Measurements from ENCODE around the gene PLXND1.

Gene PLXND1

DNA sequence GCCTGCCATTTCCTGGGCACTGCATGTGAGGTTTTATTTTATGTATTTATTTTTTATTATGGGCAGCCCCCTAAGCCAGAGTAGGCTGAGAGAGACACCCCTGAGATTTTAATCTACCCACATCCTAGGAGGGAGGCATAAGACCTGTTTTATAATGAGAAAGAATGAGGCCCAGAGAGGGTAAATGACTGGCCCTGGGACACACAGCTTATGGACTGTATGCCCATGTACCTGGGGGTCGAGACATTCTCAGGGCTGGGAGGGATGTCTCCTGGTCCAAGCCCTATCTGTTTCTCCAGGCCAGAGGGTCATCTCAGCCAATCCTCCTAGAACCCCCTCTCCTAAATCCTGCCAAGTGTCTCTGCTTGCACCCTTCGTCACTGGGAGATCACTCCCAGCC lies 6.1 kb downstream of the PLXND1 start:
- no peak for DNase-seq

DNA sequence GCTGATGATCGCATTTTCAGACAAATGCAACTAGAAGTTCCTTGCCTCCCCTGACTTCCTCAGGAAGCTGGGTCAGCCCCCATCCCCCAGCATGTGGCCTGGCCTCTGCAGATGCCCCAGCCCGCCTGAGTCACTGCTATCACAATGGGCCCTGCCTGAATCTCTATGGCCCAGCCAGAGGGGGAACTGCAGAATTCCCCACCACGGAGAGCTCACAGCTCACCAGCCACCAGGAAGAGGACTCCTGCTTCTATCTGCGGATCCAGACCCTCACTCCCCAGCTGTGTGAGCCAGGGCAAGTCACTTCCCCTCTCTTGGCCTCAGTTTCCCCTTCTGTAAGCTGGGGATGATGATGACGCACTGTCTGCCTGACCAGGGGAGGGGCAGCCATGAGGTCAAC lies 6.9 kb downstream of the PLXND1 start:
- DNase-seq: no peak

DNA sequence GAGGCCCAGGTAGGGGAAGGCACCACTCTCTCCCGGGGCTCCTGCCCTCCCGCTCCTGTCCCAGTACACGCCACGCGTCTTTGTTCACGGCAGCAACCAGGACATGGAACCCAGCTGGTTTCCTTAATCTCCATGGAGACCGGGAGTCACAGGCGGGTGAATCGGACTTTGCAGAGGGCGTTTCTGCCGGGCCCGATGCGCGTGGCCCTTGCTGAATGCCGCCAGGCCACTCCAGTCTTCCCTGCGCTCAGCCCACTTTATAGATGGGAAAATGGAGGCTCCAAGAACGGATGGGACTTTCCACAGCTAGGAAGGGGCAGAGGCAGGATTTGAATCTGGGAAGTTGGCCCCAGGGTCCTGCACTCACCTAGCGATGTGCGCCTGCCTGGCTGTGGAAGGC lies 7.4 kb downstream of the PLXND1 start:
- DNase-seq: no peak

DNA sequence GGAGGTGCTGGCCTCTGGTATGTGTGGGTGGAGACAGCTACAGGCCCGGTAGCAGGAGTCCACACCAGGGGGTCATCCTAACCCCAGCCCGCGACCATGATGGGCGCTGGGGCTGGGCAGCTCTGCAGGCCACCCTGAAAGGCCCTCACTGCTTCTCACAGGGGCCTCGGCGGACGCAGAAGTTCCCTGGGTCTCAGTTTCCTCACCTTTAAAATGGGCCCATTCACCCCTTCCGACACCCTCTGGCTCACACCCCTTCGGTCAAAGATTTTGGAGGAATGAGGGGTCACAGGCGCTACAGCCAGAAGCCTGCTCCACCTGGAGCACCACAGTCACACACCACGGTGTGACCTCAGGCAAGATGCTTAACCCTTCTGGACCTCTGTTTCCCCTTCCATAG lies 8.0 kb downstream of the PLXND1 start:
- no peak for DNase-seq

DNA sequence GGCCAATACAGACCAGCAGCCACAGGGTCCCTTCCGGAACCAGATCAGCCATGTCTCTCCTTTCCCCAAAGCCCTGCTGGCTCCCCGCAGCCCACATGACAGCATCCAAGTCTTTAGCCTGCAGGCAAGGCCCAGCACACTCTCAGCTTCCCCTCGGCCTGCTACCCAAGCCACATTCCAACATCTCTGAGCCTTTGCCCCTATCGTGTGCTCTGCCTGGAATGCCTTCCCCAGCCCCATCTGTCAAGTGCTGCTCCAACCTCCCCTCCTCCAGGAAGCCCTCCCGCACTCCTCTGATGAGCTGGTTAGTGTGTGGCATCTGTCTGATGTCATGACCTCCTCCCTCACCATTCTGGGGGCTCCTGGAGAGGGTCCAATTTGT lies 8.5 kb downstream of the PLXND1 start:
- no peak for DNase-seq

DNA sequence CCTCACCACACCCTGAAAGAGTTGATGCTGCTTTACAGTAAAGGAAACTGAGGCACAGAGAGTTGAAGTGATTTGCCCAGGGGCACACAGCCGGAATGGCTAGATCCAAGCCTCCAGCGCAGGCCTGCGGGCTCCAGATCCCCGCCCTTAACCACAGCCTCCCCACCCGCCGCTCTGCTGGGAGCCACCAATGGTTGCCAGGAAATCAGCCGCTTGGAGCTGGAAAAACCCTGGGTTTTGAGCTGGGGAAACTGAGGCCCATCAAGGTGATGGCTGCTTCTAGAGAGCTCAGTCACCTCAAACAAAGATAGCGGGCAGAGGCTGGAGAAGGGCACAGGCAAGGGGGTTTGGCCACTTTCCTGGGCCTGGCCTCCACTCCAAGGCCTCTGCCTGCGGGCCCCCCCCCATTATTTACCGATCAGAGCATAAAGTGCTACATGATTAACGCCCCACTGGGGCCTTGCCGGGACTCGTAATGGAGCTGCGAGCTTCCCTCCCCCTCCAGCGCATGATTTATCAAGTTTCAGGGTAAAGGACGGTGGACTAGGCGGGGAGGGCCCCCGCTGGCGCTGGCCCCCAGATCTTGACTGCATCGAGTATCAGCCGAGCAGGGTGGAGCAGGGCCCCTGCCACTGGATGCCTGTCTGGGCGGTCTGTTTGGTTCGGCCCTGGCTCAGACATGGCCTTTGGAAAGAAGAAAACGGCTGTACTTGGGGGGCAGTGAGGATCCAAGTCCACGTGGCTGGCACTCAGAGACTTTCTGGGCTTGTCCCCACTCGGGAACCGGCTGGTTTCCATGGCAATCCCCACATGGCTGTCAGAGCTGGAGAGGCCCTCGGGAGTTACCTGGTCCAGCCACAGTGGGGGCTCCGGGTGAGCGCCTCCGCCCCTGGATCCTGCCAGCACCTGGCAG lies 9.1 kb downstream of the PLXND1 start:
- no peak for DNase-seq

DNA sequence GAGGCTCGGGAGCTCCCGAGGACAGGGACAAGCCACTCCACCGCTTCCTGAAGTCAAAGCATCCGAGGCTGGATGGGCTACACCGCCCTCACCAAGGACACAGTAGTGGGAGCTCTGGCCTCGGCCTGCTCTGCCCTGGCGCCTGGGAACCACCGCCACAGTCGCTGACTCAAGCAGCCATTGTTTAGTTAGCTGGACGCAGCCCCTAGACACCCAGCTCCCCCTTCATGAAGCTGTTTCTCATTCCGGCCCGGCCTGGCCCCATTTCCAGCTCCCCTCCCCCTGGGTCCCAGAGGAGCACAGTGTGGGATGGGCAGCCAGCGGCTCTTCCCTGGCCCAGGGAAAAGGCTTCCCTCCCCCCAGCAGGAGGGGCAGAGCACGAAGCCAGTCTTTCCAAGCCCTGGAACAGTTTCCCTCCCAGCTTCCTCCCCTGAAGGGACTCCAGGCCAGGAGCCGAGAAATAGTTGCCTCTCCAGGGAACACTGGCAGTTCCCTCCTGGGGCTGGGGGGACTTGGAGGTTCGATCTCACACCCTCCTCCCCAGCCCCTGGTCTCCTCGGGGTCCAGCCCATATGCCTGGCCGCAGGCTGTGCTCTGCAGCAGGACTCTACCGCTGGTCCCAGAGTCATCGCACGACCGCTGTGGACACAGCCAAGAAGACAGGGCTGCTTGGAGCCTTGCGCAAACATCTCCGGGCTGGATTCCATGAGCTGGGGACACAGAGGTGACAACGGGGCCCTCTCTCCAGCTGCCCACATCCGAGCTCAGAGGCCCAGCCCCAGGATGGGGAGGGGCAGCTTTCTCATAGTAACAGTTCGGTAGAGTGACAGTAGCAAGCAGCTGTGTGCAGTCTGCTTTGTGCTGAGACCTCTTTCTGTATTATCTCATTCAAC lies 10.0 kb downstream of the PLXND1 start:
- DNase-seq: no peak

DNA sequence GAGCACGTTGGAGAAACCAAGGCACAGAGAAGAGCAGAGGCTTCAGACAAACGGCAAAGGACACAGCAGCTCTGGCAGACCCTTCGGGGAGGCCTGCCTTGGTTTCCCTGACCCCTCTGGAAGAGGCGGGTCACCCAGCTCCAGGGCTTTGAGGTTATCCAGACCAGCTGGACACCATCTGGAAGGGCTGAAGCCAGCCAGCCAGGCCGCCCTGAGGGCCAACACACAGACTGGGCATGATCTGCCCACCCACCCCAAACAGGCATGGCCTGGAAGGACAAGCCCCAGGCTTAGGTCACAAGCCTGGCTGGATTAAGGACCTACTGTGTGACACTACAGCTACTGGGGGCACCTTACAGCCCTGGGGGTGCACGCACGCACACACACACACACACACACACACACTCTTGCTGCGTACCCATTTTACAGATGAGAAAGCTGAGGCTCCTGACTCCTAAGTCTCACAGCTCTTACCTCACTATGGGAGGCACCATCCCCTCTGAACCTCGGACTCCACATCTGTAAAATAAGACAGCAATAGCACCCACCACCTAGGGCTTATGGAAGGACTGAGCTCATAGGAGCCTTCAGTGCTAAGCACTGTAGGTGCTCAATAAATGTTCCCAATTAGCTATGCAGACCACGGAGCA lies 10.8 kb downstream of the PLXND1 start:
- no peak for DNase-seq

DNA sequence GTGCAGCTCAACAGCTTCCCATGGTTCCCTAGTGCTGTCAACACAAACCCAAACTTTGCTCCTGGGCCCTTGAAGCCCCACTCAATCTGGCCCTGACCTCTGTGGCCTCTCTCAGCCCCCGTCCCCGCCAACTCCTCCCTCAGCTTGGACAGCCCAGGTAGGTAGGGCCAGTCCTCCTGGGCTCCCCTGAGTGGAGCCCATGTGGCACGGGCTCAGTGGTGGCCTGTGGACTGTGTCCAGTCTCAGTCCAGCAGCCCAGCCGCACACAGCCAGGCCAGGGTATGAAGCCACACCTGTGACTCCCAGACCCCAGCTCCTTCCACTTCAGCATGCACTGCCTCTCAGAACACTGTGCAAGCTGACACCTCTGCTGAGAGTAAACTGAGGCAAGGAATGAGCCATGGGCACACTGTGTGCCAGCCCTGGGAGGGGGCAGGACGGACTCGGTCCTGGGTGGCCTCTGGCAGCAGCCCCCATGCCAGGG lies 11.5 kb downstream of the PLXND1 start:
- no peak for DNase-seq

DNA sequence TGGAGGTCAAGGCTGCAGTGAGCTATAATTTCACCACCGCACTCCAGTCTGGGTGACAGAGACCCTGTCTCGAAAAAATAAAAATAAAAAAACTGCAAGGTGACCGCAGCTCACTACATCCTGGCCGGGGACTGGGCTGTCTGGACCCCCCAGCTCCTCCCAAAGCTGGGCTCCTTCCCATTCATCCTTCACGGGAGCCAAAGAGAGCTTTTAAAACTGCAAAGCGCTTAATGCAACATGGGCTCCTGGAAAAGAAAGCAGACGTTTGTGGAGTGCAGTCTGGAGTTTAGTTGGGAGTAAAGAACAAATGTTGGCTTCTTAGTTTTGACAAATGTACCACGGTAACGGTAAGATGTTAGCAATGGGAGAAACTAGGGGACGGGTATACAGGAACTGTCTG lies 12.1 kb downstream of the PLXND1 start:
- no peak for DNase-seq

DNA sequence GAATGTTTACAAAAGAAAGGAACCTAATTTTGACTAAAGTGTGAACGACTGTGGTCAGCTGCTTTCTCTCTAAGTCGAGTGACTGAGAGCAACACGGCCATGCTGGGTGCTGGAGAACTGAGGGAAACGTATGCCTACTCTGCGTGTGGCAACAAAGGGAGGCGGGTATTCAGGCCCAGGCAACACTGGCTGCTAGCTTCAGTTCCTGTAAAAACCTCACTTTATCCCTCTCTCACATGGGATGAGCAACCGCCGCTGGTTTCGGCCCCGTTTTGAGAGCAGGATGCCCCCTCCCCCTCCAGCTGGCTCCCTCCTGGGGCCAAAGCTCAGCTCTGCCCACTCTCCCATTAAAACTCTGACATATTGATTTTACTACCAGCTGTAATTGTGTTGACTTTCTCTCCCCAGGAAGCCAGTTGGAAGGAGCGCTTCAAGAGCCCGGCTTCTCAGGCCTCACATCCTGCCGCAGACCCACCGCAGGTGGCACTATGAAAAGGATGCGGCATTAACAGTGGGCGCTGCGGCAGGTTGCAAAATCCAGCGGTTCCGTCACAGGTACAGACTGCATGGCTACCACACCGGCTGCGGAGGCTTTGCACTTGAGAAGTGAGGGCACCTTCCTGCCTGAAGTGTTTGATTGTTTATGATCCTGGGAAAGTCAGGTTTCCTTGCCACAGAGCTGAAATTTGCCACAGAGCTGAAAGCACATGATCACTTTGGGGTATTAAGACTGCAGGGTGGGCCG lies 12.7 kb downstream of the PLXND1 start:
- no peak for DNase-seq

DNA sequence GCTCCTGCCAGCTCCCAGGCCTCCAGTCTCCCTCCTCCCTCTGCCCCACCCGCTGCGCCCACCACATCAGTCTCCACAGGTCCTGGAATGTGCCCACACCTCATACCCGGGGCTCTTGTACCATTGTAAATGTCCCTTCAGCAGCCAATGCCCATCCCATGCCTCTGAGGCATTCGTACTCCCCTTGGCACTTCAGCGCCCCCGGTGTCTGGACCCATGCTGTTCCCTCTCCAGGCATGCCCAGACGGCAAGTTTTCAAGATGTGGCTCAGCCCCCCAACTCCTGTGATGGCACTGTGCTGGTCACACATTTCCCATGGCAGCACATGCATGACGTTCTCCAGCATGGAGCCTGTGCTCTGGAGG lies 13.3 kb downstream of the PLXND1 start:
- DNase-seq: no peak

DNA sequence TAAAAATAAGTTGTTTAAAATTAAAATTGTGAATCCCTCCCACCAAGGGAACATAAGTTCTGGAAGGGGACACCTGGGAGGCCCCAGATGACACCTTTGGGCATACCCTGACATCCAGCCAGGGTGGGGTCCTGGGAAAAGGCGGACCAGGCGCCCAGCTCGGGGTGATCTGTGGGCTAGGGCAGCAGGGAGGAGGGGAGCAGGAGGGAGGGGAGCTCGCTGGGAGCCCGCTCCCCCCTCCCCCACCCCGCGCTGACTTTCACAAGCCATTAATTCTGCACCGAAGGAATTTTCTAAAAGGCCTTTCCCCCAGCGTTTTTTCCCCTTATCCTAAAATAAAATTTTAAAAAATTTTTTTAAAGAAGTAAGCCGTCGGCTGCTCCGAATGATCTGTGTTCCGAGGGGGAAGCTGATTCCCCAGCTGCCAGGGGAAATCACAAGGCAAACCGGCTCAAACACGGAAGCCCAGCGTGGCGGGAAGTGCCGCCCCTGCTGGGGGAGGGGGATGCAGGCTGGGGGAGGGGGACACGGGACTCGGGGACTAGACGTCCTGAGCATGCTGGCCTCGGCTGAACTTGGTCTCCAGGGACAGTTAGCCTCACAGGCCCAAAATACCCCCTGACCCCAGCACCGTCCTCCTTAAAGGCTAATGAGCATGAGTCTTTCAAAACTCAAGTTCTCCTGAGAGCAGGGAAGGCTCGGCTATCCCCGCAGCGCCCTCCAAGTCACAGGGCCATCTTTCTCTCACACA lies 13.9 kb downstream of the PLXND1 start:
- DNase-seq: no peak

DNA sequence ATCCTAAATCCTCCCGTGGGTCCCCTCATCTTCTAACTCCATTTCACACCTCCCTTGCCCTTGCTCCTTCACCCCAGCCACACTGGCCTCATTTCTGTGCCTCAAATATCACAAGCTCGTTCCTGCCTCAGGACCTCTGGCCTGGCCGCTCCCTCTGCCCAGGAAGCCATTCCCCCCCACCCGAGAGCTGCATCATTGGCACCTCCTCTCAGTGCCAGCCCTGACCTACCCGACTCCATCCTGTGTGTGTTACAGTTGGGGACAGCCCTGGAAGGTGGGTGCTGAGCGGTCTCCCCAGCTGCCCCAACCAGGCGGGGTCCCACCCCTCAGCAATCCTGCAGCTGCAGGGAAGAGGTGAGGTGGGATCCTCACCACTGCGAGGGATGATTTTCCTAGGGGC lies 14.5 kb downstream of the PLXND1 start:
- no peak for DNase-seq

DNA sequence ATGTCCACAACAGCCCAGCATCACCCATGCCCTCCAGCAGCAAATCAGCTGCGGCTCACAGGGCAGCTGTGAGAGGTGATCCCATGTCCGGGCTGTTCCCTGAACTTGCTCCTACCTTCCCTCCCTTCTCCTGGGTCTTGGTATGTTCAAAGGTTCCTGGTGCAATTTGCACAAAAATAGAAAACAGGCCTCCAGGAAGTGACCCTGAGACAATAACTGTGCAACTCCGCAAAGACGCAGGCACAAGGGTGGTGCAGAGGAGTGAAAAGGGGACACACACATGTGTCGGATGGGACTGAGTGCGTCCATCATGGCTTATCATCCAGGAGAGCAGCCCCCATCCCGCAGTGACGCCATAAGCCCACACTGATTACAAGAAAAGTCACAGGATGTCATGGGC lies 16.3 kb downstream of the PLXND1 start:
- DNase-seq: no peak

DNA sequence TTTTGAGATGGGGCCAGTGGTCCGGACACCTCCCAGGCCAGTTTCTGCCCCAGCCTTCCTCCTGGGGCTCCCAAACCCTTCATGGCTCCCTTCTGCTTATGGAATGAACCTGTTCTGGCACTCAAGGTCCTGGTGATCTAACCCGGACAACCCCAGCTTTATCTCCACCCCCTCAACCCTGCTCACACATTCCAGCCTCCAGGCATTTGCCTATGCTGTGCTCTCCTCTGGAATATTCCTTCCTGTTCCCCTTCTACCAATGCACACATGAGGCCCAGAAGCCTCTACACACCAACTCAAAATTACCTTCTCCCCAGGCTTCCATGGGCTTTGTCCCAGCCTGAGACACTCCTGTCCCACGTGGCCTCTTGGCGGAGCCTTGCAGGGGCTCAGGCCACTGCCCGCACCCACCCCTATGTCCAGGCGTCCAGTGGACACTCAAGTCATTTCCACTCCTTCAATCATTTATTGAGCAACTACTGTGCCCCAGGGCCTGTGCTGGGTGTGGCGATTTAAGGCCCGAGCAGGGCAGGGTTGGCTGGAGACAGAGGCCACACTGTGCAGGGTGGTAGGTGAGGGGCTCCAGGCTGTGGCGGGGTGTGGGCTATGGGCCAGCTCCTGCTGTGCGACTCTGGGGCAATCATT lies 18.8 kb downstream of the PLXND1 start:
- no peak for DNase-seq

DNA sequence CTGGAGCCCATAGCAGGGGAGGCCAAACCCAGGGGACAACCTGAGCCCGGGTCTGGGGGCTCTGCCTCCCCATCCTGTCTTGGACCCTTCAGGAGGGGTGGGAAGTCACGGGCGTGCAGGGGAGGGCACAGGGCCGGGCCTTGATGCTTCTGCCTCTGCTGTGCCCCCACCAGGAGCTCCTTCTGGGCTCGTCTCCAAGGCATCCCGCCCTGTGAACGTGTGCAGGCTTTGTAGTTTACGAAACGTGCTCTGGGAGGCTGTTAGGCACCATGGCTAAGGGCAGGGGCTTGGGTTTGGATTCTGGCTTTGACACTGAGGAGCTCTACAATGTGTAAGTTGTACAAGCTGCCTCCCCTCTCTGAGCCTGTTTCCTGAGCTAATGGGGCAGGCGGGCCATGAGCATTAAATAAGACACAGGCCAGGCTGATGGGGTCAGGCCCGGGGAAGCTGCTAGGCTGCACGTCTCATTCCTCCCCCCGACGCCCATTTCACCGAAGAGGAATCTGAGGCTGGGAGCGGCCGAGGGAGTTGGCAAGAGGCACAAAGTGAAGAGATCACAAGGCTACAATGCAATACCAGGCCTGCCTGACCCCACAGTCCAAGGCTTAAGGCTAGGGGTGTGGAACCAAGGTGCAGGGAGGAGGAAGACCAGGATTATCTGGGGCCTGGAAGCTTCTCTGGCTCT lies 19.6 kb downstream of the PLXND1 start:
- no peak for DNase-seq

DNA sequence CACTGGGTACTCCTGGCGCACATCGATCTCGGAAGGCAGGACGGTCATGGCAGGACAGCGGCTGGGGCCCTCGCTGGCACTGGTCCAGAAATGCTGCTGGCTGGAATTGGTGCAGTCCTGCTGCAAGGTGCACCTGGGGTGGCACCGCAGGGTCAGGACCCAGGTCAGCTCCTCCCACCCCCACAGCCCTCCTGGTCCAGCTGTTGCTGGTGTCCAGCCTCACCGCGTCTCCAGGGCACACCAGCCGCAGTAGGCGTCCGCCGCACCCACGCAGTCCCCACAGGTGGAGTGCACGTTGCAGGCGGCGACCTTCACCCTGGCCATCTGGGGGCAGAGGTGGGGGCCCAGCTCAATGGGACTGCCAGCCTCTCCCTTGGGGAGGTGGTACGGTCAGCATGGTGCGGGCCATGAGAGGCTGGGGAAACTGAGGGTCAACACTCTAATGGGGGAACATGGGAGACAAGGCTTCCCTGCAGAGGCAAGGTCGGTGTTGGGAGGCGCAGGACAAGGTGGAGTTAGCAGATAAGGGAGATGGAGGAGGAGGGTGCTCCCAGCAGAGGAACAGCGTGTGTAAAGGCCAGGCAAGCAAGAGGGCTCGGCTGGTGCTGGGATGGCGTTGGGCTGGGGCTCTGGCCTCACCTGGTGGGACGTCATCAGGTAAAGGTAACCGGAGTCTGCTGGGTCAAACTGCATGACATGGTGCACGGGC lies 20.4 kb downstream of the PLXND1 start:
- DNase-seq: no peak

DNA sequence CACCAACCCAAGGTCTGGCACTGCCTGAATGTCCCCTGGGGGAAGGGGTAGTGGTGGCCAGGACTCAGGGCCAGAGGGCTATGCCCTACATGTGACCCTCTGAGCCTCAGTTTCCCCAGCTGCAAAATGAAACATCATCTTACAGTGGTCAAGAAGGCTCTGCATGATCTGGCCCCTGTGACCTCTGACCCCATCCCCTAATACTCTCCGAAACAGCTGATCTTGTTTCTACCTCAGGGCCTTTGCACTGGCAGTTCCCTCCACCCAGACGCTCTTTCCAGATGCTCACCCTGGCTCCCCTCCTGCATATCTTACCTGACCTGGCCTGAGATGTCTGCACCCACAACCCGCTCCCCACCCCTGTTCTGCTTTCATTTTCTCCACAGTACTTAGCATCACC lies 21.8 kb downstream of the PLXND1 start:
- DNase-seq: no peak

DNA sequence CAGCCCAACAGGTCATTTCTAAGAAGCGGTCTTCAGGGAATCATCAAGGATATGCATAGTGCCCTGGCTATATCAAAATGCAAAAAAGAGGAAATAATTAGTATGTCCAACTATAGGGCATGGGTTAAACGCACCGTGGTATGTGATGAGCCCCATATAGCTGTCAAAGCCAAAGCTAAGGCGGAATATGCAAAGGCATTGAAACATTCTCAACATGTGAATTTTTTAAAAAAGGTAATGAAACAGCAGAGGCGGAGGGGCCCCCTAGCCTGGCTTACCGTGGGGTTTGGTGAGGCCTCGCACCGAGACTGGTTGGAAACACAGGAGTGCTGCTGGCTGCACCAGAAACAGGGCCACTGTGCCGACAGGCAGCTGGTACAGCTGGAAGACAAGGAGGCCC lies 23.2 kb downstream of the PLXND1 start:
- DNase-seq: no peak

Measured in NCI-H1694 (cell line).